Superior temporal gyrus (tissue), 1 donor: ENCODE data around the gene COL23A1.

Experiments used
- DNase-seq: peaks from one replicate; pipeline ENCODE4 v3.0.0-alpha.2; 2016; ENCODE audit errors: extremely low spot score

COL23A1 gene

DNA sequence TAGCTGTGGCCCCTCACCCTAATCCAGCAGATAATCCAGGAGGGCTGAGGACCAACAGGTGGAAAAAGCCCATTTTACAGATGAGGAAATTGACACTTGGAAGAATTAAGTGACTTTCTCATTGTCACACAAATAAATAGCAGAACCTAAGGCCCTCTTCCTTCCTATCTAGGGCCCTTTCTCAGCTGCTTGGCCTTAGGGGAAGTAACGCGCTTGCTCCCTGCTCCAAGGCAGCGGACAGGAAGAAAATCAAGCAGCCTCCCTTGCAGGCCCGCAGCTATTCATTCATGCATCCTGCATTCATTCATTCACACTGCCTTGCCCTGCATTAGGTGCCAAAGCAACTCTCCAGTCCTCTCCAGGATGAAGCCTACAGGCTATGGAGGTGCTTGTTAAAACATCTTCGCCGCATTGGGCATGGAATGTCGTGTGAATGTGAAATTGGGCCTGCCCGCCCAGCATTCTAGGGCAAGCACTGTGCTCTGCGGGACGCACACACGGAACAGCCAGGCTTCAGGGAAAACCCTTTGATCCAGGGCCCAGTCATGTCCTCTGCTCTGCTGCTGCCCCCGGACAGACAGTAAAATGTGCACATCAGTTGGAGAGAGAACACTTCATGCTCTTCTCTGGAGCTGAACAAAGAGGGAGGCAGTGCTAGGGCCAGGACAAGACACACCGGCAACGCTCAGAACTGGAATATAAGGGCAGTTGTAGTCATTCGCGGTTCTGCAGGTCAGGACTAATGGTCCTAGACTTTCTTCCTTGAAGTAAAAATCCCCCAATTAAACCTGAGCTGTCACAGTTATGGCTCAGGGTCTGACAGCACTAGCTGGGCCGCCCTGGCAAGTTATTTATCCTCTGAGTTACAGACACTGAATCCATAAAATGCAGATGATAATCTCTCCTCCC is 166.0 kb downstream of the COL23A1 start:
- DNase-seq, result no peak

DNA sequence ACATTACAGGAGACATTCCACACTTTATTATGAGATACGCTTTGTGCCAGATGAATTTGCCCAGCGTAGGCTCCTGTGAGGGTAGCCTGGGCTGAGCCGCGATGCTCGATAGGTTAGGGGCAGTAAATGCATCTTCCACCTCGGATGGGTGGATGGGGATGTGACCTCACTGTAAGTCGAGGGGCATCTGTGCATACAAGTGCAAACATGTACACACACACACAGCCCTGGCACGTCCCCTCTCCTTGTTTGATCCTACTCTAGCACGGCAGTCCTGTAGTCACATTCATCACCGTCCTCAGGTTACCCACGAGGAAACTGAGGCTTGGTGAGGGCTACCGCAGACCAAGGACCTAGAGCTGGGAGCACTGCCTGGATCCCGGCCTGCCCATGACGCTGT is 166.8 kb downstream of the COL23A1 start:
- DNase-seq, result no peak

DNA sequence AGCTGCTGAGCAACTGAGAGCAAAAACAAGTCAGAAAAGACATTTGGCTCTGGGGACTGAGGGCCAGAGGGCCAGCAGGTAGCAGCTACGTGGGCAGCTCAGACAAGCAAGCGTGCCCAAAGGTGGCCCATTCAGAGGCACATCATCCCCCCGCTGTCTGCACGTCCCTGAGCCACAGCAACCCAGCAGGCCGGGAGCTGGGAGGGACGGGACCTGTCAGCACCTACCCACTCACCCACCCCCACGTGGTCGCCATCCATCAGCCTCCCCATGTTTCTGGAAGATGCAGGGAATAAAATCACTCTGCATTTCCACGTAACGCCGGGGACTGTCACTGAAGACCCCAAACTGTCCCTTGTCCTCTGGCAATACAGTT is 167.8 kb downstream of the COL23A1 start:
- DNase-seq, result no peak

DNA sequence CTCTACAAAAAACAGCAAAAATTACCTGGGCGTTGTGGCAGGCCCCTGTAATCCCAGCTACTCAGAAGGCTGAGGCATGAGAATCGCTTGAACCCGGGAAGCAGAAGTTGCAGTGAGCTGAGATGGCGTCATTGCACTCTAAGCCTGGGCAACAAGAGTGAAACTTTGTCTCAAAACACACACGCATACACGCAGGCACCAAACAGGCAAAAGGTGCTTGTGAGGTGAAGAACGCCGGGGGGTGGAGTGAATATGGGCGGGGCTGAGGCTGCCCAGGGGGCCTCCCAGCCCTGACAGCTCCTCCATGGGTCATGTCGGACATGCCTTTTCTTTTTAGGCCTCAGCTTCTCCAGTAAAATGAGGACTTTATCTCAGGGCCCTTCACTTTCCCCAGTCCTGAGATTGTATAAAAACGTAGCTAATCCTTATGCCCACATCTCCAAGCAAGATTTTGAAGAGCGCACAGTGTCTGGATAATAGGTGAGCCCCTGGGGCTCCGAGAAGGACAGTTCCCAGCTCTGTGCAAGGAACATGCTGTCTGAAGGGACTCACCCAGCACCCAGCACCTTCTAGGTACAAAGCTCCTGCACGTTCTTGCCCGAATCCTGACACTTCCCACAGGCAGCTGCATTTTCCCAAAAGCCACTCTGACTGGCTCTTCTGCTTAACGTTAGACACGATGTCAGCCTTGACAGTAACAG is 168.3 kb downstream of the COL23A1 start:
- DNase-seq, result no peak

DNA sequence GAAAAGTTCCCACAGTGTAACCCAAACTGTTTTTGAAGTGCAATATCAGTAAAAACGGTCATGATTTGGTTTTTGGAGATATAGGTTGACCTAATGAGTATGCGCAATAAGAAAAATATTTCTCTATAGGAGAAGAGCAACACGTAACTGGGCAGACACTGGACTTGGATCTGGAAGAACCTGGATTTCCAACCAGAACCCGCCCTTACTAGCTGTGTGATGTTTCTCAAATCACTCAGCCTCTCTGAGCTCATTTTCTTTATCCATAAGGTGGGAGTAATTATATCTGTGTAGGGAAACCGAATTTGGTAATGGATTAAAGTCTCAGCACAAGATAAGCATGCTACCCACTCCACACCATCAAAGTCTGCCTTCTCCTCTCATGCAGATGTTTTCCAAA is 169.1 kb downstream of the COL23A1 start:
- DNase-seq, result no peak

DNA sequence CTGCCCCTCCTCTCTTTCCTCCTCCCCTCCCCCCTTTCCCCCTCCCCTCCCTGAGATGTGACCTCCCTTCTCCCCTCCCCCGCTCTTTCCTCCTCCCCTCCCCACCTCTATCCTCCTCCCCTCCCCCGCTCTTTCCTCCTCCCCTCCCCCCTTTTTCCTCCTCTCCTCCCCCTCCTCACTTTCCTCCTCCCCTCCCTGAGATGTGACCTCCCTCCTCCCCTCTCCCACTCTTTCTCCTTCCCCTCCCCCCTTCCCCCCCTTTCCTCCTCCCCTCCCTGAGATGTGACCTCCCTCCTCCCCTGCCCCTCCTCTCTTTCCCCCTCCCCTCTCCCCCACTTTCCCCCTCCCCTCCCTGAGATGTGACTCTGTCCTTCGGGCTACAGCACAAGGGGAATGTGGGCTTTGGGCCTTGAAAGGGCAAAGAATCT is 169.8 kb downstream of the COL23A1 start:
- DNase-seq, result no peak

DNA sequence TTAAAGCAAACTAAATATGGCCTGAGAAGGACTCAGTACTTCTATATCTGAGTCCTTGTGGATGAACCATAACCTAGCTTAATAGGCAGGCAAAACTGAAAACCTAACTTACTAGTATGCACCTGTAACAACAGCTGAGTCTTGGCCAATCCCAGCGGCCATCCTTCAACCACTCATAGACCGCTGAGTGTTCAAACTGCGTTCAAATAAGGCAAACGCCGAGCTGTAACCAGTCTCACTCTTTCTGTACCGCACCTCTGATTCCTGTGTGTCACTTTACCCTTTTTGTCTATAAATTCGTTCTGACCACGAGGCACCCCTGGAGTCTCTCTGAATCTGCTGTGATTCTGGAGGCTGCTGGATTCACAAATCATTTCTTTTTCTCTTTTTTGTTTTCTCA is 170.5 kb downstream of the COL23A1 start:
- no peak for DNase-seq

DNA sequence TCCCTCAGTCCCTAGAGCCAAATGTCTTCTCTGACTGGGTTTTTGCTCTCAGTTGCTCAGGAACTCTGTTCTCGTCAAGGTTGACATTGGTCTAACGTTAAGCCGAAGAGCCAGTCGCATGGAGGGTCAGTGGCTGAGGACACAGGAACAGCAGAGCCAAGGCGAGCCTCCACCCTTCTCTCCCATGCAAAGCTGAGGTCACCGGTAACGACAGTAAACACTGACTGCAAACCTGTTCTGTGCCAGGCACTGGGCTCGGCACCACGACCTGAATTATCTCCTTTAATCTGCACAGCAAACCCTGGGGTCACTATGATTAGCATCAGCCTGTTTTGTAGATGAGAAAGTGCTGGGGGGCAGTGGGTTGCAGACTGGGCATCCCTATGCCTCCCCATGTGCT is 171.0 kb downstream of the COL23A1 start:
- no peak for DNase-seq

DNA sequence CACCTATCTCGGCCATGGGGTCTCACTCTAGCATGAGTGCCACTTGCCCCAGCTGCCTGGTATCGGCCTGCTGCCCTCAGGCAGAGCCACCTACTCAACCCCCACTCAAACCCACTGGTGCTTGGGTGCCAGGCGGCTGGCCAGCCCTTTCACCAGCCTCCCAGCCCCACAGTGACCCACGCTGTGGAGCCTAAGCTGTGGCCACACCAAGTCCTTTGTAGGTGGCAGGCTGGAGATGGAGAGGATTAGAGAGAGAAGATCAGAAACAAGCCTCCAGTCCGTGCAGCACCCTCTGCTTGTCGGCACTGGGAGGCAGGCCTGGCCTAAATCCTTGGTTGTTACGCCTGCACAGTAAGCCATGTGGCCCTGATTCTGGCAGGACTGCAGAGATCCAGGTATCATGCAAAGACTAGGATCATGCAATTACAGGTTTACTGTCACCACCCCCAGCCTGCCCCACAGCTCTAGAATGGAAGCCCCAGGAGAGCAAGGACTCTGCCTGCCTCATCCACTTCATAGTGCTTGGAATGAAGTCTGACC is 171.7 kb downstream of the COL23A1 start:
- no peak for DNase-seq

DNA sequence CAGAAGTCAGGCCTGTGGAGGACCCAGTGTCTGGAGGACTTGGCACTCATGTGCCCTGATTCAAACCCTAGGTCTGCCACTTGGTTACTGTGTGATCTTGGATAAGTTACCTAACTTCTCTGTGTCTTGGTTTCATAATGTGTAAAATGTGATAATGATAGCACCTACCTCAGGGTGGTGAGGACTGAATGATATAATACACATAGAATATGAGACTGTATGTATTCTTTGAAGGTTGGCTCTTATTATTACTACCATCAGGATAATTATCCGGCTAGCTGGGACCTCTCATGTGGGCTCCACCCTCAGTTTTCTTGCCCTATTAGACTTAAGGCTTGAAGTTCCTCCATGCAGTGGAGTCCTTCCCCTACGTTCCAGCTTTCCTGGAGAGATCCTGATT is 172.2 kb downstream of the COL23A1 start:
- no peak for DNase-seq

DNA sequence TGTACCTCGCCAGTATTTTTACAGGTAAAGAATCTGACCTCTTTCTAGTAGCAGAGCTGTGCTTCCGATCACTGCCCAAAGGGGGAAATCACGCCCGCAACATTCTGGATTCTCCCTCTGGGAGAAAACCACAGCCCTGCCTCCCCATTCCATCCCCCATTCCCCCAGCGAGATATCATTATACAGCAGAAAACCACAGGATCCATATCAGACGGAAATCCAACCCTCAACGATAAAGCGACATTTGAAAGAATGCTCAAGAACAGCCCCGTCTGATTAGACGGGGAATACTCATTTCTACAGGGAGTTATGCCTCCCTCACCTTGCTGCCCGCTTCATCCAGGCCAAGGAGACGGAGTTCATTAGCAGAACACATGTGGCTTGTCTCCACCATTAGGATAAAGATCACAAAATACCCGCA is 172.8 kb downstream of the COL23A1 start:
- DNase-seq, result no peak

DNA sequence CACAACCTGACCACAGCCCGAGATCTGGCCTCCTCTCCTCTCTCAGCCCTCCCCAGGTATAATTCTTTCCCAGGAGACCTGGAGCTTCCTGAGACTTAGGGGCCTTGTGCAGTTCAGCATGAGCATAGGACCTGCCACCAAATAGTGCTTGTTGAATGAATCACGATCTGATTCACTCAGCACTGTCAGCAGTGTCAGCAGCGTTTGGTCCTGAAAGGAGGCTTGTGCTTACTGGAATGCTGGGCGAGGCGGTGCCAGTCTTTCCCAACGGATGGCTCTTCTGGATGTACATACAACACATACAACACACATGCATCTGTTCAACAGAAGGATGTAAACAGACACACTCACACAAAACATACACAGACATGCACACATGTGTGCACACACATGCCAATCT is 173.3 kb downstream of the COL23A1 start:
- no peak for DNase-seq

DNA sequence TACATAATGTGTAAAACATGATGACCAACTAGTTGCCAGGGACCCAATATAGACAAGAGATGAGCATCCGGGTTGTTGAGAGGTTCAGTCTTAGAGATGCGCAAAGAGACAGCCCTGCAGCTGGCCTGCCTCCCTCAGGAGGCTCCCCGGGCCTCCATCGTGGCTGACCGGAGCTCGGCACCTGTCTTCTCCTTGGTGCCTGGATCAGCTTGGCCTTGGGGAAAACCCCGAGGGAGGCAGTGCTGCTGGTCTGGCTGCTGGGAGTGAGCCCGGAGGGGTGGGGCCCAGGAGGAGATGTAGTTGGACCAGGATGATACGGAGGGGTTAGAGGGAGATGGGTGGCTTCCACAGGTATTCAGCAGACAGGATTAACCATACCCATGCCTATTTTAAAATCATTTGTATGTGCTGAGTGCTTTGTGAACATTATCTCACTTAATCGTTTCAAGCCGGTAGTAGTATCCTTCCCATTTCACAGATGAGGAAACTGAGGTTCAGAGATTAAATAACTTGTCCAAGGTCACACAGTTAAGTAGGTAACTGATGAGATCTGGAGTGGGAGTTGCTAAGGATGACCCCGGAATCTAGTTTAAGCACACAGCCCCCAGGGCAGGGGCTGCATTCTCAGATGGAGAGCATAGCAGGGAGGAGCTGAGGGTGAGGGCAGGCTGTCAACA is 173.8 kb downstream of the COL23A1 start:
- DNase-seq, result no peak

DNA sequence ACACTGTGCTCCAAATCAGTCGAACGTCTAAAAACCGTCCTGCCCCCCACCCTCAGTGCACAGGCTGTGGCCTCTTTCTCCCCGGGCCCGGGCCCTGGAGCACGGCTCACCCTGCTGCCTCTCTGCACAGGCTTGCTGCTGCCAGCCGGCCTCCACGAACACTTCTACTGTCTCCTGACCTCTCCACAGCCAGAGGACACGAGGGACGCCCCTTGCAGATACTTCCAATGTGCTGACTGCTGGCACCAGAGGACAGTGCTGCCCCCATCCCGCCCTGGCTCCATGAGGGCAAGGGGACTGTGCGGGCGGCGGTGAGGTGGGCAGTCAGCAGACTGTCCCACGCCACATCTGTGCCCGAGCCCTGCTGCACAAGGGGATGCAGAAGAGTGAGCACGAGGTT is 174.8 kb downstream of the COL23A1 start:
- DNase-seq, result no peak

DNA sequence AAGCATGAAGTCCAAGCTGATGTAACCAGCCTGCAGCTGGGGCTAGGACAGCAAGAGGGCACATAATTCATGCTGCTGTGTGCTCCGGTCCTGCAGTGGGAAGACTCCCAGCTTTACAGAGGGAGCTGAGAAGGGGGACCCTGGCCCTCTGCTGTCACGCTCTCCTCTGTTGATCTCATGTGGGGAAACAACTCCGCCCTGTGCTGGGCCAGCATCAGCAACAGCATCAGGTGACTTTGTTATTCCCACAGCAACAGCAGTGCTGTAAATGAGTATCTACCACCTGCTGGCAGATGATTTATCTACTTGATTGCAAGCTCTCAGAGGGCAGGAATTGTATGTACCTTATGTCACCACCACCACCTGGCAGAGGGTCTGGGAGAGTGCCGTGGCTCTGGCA is 176.2 kb downstream of the COL23A1 start:
- DNase-seq, result no peak

DNA sequence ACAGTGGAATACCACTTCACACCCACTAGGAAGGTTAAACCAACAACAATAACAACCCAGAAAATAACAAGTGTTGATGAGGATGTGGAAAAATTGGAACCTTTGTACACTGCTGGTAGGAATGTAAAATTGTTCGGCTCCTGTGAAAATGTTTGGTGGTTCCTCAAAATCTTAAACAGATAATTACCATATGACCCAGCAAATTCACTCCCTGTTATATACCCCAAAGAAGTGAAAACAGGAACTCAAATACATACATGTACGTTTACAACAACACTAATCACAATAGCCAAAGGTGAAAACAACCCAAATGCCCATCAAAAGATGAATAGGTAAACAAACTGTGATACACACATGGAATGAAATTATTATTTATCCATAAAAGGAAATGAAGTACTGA is 179.1 kb downstream of the COL23A1 start:
- DNase-seq, result no peak

DNA sequence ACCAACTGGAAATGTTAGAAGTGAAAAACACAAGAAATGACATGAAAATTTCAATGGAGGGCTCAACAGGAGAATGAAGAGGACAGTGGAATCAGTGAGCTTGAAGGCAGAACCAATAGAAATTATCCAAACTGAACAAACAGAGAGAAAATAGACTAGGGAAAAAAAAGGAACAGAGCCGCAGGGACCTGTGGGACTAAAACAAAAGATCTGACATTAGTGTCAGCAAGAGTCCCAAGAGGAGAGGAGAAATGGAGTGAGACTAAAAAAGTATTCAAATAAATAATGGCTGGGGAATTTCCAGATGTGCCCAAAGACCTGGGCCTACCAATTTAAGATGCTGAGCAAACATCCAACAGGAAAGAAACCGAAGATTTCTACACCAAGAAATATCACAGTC is 182.5 kb downstream of the COL23A1 start:
- DNase-seq, result no peak

DNA sequence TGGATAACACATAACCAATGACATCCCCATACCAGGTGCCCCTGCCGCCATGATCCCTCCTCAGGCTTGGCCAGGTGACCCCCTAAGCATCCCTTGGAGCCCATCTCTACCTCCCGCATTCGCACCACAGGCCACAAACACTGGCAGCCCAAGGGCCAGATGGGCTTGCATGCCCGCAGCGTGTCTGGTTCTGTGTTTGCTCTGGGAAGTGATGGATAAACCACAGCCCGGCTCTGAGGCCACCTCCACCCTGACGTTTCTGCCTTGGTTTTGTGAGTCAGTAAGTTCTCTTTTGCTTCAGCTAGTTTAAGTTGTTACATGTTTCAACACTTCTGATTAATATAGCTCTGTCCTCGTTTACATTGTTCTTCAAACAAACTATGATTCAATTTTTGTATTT is 185.2 kb downstream of the COL23A1 start:
- DNase-seq, result no peak

DNA sequence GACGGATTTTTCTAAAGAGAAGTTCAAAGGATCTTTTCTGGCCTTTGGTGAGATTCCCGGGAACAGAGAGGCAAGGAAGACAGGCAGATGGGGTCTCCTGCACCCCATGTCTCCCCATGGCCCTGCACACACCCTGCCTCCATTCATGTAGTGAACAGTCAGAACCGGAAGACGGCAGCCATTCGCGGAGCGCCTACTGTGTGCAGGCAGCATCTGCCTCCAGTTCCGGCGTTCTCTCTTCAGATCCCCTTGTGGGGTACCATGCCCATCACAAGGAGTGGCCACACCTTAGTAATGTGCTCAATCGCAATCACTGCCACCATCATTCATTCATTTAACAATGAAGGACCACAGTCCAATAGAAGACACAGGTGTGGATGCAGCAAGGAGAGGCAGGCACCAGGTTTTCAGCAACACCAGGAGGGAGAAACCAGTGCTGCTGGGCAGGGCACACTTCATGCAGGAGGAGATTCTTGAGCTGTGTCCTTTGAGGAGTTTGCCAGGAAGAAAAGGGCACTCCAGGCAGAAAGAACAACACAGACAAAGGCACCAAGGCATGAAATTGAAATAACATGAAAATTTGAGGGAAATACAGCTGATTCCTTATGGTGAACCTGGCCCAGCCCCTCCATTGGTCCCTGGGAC is 186.1 kb downstream of the COL23A1 start:
- DNase-seq, result no peak

DNA sequence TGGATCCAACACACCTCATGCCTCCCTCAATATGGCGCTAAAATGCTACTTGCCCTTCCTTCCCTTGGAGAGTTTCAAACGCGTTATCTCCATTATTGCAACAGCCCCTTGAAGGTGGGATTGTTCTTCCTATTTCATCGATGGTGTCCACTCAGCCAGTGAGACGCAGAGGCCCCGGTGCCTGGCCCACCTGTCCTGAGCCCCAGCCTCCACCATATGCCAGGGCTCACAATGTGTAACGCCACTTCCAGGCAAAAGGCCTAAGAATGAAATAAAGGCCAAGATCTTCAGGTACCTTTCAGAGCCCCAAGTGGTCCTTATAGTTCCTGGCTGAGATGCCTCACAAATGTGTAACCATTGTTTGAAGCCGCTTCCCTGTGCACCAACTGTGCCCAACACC is 186.8 kb downstream of the COL23A1 start:
- DNase-seq, result no peak

DNA sequence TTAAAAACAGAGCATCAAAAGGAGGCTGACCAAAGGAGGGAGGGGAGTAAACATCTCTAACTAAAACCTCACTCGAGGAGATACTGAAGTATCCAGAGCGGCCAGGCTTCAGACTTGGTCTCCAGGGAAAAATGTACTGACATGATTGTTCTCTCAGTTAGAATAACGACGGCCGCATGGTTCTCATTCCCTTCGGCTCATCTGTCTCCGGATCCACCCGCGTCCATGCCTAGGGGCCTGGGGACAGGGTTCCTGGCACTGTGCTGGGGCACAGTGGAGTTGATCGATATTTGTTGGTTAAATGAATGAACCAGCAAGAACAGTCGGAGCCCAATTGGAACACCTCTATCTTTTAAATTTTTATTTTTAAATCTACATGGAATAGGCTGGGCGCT is 190.5 kb downstream of the COL23A1 start:
- DNase-seq, result no peak
